Peyer's patch (tissue), 4 donors: ENCODE measurements around the gene OLA1. TPM values are rescaled to one million over a fixed set of nuclear protein-coding genes. Genes with fewer than 3 reads are reported as not detected.

Experiments
- DNase-seq, 3 donors: peaks; one replicate each; pipeline ENCODE4 v3.0.0-alpha.2; 2017 to 2019
- H3K27ac ChIP-seq, 4 donors: fragments of 200-600 bp; sonication (generic); one replicate each; pipeline ENCODE4 v1.5.1; 2016 to 2019
- H3K27me3 ChIP-seq, 2 donors: fragments of 200-600 bp; sonication (generic); one replicate each; pipeline ENCODE4 v1.5.1; 2019
- H3K36me3 ChIP-seq, 3 donors: fragments of 200-600 bp; sonication (generic); one replicate each; pipeline ENCODE4 v1.5.1; 2016 to 2019
- H3K4me1 ChIP-seq, 4 donors: fragments of 200-600 bp; sonication (generic); one replicate each; pipeline ENCODE4 v1.5.1; 2016 to 2019
- H3K4me3 ChIP-seq, 4 donors: fragments of 200-600 bp; sonication (generic); 1 replicate in 3 of 4; 2 replicates in 1 of 4; pipeline ENCODE4 v1.5.1; 2016 to 2019; ENCODE audit warnings: mild to moderate bottlenecking in 1 of 4
- H3K9me3 ChIP-seq, 4 donors: fragments of 200-600 bp; sonication (generic); one replicate each; pipeline ENCODE4 v1.5.1; 2016 to 2019; ENCODE audit warnings: mild to moderate bottlenecking in 1 of 4
- CTCF ChIP-seq, 6 experiments: fragments of 450-650 bp in 4 of 6; fragments of 200-600 bp in 2 of 6; sonication (generic) in 1 of 6; IDR thresholded peaks; one replicate each; pipeline ENCODE4 v1.5.1; 2017 to 2019; ENCODE audit warnings: antibody characterized with exemption in 6 of 6, mild to moderate bottlenecking in 3 of 6, moderate library complexity in 1 of 6
- POLR2A ChIP-seq, 2 donors: fragments of 450-650 bp; IDR thresholded peaks; one replicate each; pipeline ENCODE4 v1.5.1; 2017; ENCODE audit warnings: antibody characterized with exemption in 2 of 2, mild to moderate bottlenecking in 2 of 2, moderate library complexity in 2 of 2
- total RNA-seq, 4 donors: library from RNA; depleted of rRNA; stranded (reverse); fragments of >200 nt; gene quantifications; one replicate each; pipeline ENCODE4 v1.1.0, GENCODE V29; 2016

OLA1 gene
- total RNA-seq, 4 donors from 2014 or later: 34.0 to 52.8 (median 35.5) TPM

DNA sequence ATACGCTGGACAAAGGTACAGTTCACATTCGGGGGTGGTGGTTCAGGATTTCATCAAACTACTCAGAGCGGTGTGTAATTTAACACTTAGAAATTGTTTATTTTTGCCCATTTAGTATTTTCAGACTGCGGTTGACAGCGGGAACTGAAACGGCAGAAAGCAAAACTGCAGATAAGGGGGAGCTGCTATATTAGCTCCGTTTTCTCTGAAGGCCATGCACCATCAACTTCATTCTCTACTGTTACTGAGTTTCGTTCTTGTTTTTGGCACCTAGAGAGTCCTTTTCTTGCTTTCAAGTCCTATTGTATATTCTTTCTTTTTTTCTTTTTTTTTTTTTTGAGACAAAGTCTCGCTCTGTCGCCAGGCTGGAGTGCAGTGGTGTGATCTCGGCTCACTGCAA, 161.6 kb downstream of the OLA1 start:
- no peak overlapping the region for H3K4me3 ChIP-seq
- TF ChIP-seq POLR2A (IDR thresholded peaks at IDR 0.05) (no peak), CTCF (IDR thresholded peaks at IDR 0.05) (no peak)

GRCh38 chr2:174085781-174086180, 162.6 kb downstream of the OLA1 start:
- H3K4me3 ChIP-seq: no peak overlapping the region
- TF ChIP-seq CTCF (IDR thresholded peaks at IDR 0.05) (no peak), POLR2A (IDR thresholded peaks at IDR 0.05) (no peak)
- H3K27me3 ChIP-seq: no peaks in the 10 kb centered on the region
- no peaks in the 10 kb centered on the region for H3K4me1 ChIP-seq
- no peak overlapping the region for H3K27ac ChIP-seq
- H3K9me3 ChIP-seq: no peaks in the 10 kb centered on the region
- H3K36me3 ChIP-seq: no peaks in the 10 kb centered on the region
- no peak for DNase-seq

More for the DNA sequence above, 161.6 kb downstream of the OLA1 start:
- H3K4me1 ChIP-seq: no peaks in the 10 kb centered on the region
- H3K9me3 ChIP-seq: no peaks in the 10 kb centered on the region
- H3K27me3 ChIP-seq: no peaks in the 10 kb centered on the region
- H3K27ac ChIP-seq: no peak overlapping the region
- H3K36me3 ChIP-seq: no peaks in the 10 kb centered on the region
- DNase-seq: no peak

- Histone ChIP-seq H3K36me3 (no peaks in the 10 kb centered on the region), H3K27ac (no peak overlapping the region), H3K4me1 (no peaks in the 10 kb centered on the region), H3K27me3 (no peaks in the 10 kb centered on the region), H3K9me3 (no peaks in the 10 kb centered on the region), H3K4me3 (no peak overlapping the region)
- TF ChIP-seq CTCF (IDR thresholded peaks at IDR 0.05): no peak
- no peak for TF ChIP-seq POLR2A (IDR thresholded peaks at IDR 0.05)
- DNase-seq: no peak
These were observed 164.4 kb downstream of the OLA1 start for GRCh38 chr2:174083843-174084458.

DNA sequence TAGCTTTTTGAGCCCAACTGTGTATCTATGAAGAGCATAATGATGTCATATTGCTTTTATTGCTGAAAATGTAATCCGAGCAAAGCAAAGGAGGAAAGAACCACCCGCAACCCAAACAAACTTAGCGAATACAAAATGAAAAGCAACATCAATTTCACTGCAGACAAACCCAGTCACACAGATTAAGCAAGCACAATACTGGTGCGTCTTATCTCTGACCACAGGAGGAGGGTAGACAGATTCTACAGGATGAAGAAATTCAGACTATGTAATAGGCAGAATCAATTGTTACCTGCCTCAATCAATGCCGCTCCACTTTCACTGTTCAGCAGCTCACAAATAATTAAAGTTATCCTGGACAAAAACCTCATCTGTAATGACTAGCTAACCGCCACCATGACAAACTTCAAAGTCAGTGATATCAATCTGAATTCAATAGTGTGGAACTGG, 167.6 kb downstream of the OLA1 start:
- H3K27me3 ChIP-seq: no peaks in the 10 kb centered on the region
- H3K27ac ChIP-seq: no peak overlapping the region
- no peaks in the 10 kb centered on the region for H3K4me1 ChIP-seq
- no peaks in the 10 kb centered on the region for H3K36me3 ChIP-seq
- TF ChIP-seq CTCF (IDR thresholded peaks at IDR 0.05): no peak
- DNase-seq: no peak
- no peak overlapping the region for H3K4me3 ChIP-seq
- no peaks in the 10 kb centered on the region for H3K9me3 ChIP-seq

DNA sequence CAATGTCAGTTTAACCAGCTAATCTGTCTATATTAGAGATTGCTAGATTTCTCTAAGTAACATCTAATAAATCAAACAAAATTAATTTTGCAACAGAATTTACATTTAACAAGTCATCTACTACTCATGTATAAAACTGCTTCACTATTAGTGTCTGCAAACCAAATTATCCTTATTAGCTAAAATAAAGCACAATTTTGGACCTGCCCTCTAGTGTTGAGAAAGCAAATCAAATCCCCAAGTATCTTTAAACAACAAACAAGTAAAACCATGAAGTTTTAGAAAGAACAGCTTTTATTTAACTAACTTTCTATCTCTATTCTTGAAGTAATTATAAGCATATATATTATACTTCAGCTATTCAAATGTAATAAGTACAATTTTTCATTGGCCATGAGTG, 170.1 kb downstream of the OLA1 start:
- no peak overlapping the region for H3K27ac ChIP-seq
- DNase-seq: no peak

More for the DNA sequence above, 170.1 kb downstream of the OLA1 start:
- Histone ChIP-seq H3K9me3 (no peaks in the 10 kb centered on the region), H3K4me1 (no peaks in the 10 kb centered on the region), H3K27me3 (no peaks in the 10 kb centered on the region), H3K4me3 (no peak overlapping the region), H3K36me3 (no peaks in the 10 kb centered on the region)
- TF ChIP-seq POLR2A (IDR thresholded peaks at IDR 0.05) (no peak), CTCF (IDR thresholded peaks at IDR 0.05) (peak in 4 of 6 experiments; percentile 23 to 39 (median 28))
